ENCODE data around the gene TP73.

- TF ChIP-seq POLR2A (IDR thresholded peaks at IDR 0.05) (no peak), CTCF (IDR thresholded peaks at IDR 0.05) (no peak)
These were observed 109.1 kb downstream of the TP73 start for GRCh38 chr1:3761296-3762010.
